HEK293 (cell line): Measurements from ENCODE around the gene NOP56.
"Not testable (repeated sequence)": the region's sequence is repeated elsewhere in the genome, so short reads cannot be mapped to it uniquely, and the experiment has no call there.

ENCODE experiments used
- CTCF ChIA-PET: fragments of 350-600 bp; formaldehyde crosslinking; extraction: SDS; loops from one replicate; lab custom pipeline; 2021; ENCODE audit warnings: antibody characterized with exemption; lab: Yijun Ruan, JAX
- POLR2A ChIA-PET: fragments of 300-600 bp; formaldehyde crosslinking; extraction: SDS; loops from one replicate; lab custom pipeline; 2020; ENCODE audit warnings: antibody characterized with exemption, inconsistent platforms; lab: Yijun Ruan, JAX
- H3K27ac ChIP-seq: fragments of 200-500 bp; sonication (Bioruptor generic); 2 replicates; pipeline ENCODE4 v1.5.1; 2014; ENCODE audit warnings: low read depth, low read length, control low read depth, inconsistent platforms; ENCODE audit errors: extremely low read depth
- H3K36me3 ChIP-seq, 2 experiments: fragments of 200-500 bp in 1 of 2; sonication (Bioruptor generic) in 1 of 2; 1 replicate in 1 of 2; 2 replicates in 1 of 2; pipeline ENCODE4 v1.5.1; 2014 to 2017; ENCODE audit warnings: inconsistent platforms in 2 of 2, low read length in 2 of 2; ENCODE audit not compliant: control insufficient read depth in 2 of 2, insufficient read depth in 1 of 2
- H3K4me1 ChIP-seq: fragments of 200-500 bp; sonication (Bioruptor generic); 2 replicates; pipeline ENCODE4 v1.5.1; 2014; ENCODE audit warnings: mild to moderate bottlenecking, low read length, inconsistent platforms; ENCODE audit not compliant: control insufficient read depth, insufficient read depth
- H3K4me3 ChIP-seq: 2 replicates; pipeline ENCODE4 v1.5.1; 2011; ENCODE audit warnings: low read depth, mild to moderate bottlenecking, control low read depth, low read length, moderate library complexity
- H3K9me3 ChIP-seq: fragments of 200-500 bp; sonication (Bioruptor generic); 2 replicates; pipeline ENCODE4 v1.5.1; 2014; ENCODE audit warnings: low read depth, low read length, inconsistent platforms; ENCODE audit not compliant: control insufficient read depth, insufficient read depth
- KLF17 ChIP-seq: fragments of 450-650 bp; formaldehyde crosslinking; IDR thresholded peaks from 2 replicates; pipeline ENCODE4 v1.5.1; 2016; ENCODE audit warnings: missing biosample characterization, missing genetic modification characterization
- YY2 ChIP-seq: fragments of 450-650 bp; formaldehyde crosslinking; IDR thresholded peaks from 2 replicates; pipeline ENCODE4 v1.5.1; 2016; ENCODE audit warnings: missing biosample characterization, missing genetic modification characterization
- ZBTB48 ChIP-seq: fragments of 450-650 bp; formaldehyde crosslinking; IDR thresholded peaks from 2 replicates; pipeline ENCODE4 v1.5.1; 2016; ENCODE audit warnings: missing biosample characterization, missing genetic modification characterization
- ZNF24 ChIP-seq: fragments of 450-650 bp; formaldehyde crosslinking; IDR thresholded peaks from 2 replicates; pipeline ENCODE4 v1.5.1; 2016; ENCODE audit warnings: missing biosample characterization, missing genetic modification characterization
- ZNF366 ChIP-seq: fragments of 450-650 bp; formaldehyde crosslinking; conservative IDR thresholded peaks from 2 replicates; pipeline ENCODE4 v1.5.1; 2016; ENCODE audit warnings: missing biosample characterization, missing genetic modification characterization
- ZNF513 ChIP-seq: fragments of 450-650 bp; IDR thresholded peaks from 2 replicates; pipeline ENCODE4 v1.5.1; 2018; ENCODE audit warnings: missing biosample characterization, missing genetic modification characterization
- ZNF670 ChIP-seq: fragments of 450-650 bp; formaldehyde crosslinking; IDR thresholded peaks from 2 replicates; pipeline ENCODE4 v1.5.1; 2016; ENCODE audit warnings: missing biosample characterization, missing genetic modification characterization, low read depth
- ZNF792 ChIP-seq: fragments of 450-650 bp; formaldehyde crosslinking; IDR thresholded peaks from 2 replicates; pipeline ENCODE4 v1.5.1; 2016; ENCODE audit warnings: missing biosample characterization, missing genetic modification characterization
- ZSCAN16 ChIP-seq: fragments of 450-650 bp; formaldehyde crosslinking; IDR thresholded peaks from 2 replicates; pipeline ENCODE4 v1.5.1; 2016; ENCODE audit warnings: missing biosample characterization, missing genetic modification characterization
- TF ChIP-seq, protein P1 (sequence below): fragments of 450-650 bp; formaldehyde crosslinking; IDR thresholded peaks from 2 replicates; pipeline ENCODE4 v1.5.1; 2017; ENCODE audit warnings: missing biosample characterization, missing genetic modification characterization
- TF ChIP-seq, protein P2 (sequence below): fragments of 450-650 bp; formaldehyde crosslinking; IDR thresholded peaks from 2 replicates; pipeline ENCODE4 v1.5.1; 2017; ENCODE audit warnings: missing biosample characterization, missing genetic modification characterization
- TF ChIP-seq, protein P3 (sequence below): fragments of 450-650 bp; formaldehyde crosslinking; IDR thresholded peaks from 2 replicates; pipeline ENCODE4 v1.5.1; 2016; ENCODE audit warnings: missing biosample characterization, missing genetic modification characterization

The NOP56 gene

GRCh38 chr20:2680046-2680445 is 27.6 kb downstream of the NOP56 start (continued):
- TF ChIP-seq, protein P1, sequence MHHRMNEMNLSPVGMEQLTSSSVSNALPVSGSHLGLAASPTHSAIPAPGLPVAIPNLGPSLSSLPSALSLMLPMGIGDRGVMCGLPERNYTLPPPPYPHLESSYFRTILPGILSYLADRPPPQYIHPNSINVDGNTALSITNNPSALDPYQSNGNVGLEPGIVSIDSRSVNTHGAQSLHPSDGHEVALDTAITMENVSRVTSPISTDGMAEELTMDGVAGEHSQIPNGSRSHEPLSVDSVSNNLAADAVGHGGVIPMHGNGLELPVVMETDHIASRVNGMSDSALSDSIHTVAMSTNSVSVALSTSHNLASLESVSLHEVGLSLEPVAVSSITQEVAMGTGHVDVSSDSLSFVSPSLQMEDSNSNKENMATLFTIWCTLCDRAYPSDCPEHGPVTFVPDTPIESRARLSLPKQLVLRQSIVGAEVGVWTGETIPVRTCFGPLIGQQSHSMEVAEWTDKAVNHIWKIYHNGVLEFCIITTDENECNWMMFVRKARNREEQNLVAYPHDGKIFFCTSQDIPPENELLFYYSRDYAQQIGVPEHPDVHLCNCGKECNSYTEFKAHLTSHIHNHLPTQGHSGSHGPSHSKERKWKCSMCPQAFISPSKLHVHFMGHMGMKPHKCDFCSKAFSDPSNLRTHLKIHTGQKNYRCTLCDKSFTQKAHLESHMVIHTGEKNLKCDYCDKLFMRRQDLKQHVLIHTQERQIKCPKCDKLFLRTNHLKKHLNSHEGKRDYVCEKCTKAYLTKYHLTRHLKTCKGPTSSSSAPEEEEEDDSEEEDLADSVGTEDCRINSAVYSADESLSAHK (tag by site-specific recombination): no peak
- TF ChIP-seq YY2 (tag by site-specific recombination): no peak
- no peak for TF ChIP-seq ZNF24 (tag by site-specific recombination)
- TF ChIP-seq, all 188 proteins: peak for 0

DNA sequence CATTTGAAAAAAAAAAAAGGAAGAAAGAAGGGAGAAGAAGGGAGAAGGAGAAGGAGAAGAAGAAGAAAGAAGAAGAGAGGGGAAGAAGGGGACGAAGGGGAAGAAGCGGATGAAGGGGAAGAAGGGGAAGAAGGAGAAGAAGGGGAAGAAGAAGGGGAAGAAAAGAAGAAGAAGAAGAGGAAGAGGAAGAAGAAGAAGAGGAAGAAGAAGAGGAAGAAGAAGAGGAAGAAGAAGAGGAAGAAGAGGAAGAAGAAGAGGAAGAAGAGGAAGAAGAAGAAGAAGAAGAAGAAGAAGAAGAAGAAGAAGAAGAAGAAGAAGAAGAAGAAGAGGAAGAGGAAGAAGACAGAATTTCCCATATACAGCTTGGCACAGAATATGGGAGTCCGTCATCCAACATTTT is 29.6 kb downstream of the NOP56 start:
- H3K9me3 ChIP-seq, POLR2A ChIA-PET, CTCF ChIA-PET, H3K27ac ChIP-seq, H3K4me1 ChIP-seq, H3K4me3 ChIP-seq, H3K36me3 ChIP-seq: not testable (repeated sequence)
- peak; percentile 94 for TF ChIP-seq ZNF513 (tag by site-specific recombination)
- TF ChIP-seq ZNF366 (tag by site-specific recombination): peak; percentile 40; the same call in 1 of the 2 replicates

DNA sequence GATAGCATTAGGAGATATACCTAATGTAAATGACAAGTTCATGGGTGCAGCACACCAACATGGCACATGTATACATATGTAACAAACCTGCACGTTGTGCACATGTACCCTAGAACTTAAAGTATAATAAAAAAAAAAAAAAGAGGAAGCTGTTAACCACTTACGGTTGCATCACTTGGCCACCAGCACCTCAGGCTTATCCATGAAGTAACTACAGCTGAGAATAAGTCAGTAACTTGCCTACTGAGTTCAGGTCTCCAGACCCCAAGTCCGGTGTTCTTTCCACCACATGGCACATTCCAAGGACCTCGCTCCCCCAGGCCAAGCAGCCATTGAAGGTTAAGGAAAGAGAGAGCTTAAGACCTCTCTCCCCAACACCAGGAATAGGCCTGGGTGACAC is 32.4 kb downstream of the NOP56 start:
- not testable (repeated sequence) for H3K4me1 ChIP-seq, H3K36me3 ChIP-seq, H3K9me3 ChIP-seq, H3K27ac ChIP-seq, H3K4me3 ChIP-seq
- ChIA-PET POLR2A (interaction anchor here (1.1 kb wide), 1 partner anchor 21 kb away, joined by 3 read pairs; the partner anchor contains the start of gene IDH3B), CTCF (interaction anchor here (0.5 to 1.9 kb wide), 9 partner anchors 10 to 304 kb away, joined by 3 to 8 read pairs (median 3); partner anchors contain the start of gene TGM6)

GRCh38 chr20:2687514-2687913 is 35.1 kb downstream of the NOP56 start:
- H3K27ac ChIP-seq: no peak overlapping the region
- H3K36me3 ChIP-seq: peaks cover 0 to 4% of the 10 kb centered on the region in 2 experiments; a peak in 1 of 3 replicates
- CTCF ChIA-PET: interaction anchor here (0.6 to 5.9 kb wide), 17 partner anchors 10 to 480 kb away, joined by 3 to 48 read pairs (median 4); no protein-coding TSS in a partner anchor
- 0 out of 2 replicates have a peak, but pooled peaks cover 2% of the 10 kb centered on the region for H3K4me1 ChIP-seq
- H3K9me3 ChIP-seq: no peaks in the 10 kb centered on the region
- POLR2A ChIA-PET: interaction anchor here (0.7 kb wide), 3 partner anchors 15 to 71 kb away, joined by 4 to 6 read pairs (median 4); no protein-coding TSS in a partner anchor
- no peak for TF ChIP-seq ZNF670 (tag by site-specific recombination)
- TF ChIP-seq ZSCAN16: no peak
- TF ChIP-seq ZNF792 (tag by site-specific recombination): no peak
- no peak for TF ChIP-seq ZBTB48 (tag by site-specific recombination)
- no peak overlapping the region for H3K4me3 ChIP-seq

DNA sequence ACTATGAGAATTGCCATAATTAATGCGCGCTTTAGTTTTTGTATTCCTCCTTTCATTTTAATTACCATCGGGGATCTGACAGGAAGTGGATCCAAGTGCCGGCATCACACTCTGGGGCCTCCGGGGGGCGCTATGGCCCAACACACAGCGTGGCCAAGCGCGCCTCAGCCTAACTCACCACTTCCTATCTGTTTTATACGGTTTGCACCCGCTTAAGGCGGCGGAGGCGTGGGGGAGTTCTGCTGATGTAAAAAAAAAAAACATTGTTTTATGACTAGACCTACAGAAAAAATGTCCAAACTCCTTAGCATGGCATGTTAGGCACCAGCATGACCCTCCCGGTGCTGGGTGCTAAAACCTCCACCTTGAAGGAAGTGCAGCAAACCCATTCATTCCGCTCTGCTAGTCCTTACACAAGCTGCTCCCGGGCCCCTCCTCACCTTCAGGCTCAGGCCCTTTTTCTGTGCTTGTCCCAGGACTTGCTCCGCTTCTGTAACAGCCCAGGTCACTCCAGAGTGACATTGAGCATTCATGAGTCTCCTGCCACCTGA is 35.7 kb downstream of the NOP56 start:
- no peaks in the 10 kb centered on the region for H3K9me3 ChIP-seq
- H3K27ac ChIP-seq: peak overlapping the region; percentile 22; the same call in 1 of the 2 replicates
- ChIA-PET POLR2A (interaction anchor here (0.7 to 1.2 kb wide), 3 partner anchors 35 to 217 kb away, joined by 3 to 5 read pairs (median 3); partner anchors contain the start of gene NOP56), CTCF (interaction anchor here (0.6 to 5.9 kb wide), 29 partner anchors 9 to 1397 kb away, joined by 3 to 48 read pairs (median 4); partner anchors contain the start of gene C20orf141)
- 0 out of 2 replicates have a peak, but pooled peaks cover 2% of the 10 kb centered on the region for H3K4me1 ChIP-seq
- H3K4me3 ChIP-seq: no peak overlapping the region
- H3K36me3 ChIP-seq: peaks cover 0 to 4% of the 10 kb centered on the region in 2 experiments; a peak in 1 of 3 replicates
- 0 out of 2 replicates have a peak, but pooled peaks have one; percentile 22 for TF ChIP-seq KLF17
- TF ChIP-seq, protein P2, sequence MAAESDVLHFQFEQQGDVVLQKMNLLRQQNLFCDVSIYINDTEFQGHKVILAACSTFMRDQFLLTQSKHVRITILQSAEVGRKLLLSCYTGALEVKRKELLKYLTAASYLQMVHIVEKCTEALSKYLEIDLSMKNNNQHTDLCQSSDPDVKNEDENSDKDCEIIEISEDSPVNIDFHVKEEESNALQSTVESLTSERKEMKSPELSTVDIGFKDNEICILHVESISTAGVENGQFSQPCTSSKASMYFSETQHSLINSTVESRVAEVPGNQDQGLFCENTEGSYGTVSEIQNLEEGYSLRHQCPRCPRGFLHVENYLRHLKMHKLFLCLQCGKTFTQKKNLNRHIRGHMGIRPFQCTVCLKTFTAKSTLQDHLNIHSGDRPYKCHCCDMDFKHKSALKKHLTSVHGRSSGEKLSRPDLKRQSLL (tag by site-specific recombination): no peak
- TF ChIP-seq, protein P3, sequence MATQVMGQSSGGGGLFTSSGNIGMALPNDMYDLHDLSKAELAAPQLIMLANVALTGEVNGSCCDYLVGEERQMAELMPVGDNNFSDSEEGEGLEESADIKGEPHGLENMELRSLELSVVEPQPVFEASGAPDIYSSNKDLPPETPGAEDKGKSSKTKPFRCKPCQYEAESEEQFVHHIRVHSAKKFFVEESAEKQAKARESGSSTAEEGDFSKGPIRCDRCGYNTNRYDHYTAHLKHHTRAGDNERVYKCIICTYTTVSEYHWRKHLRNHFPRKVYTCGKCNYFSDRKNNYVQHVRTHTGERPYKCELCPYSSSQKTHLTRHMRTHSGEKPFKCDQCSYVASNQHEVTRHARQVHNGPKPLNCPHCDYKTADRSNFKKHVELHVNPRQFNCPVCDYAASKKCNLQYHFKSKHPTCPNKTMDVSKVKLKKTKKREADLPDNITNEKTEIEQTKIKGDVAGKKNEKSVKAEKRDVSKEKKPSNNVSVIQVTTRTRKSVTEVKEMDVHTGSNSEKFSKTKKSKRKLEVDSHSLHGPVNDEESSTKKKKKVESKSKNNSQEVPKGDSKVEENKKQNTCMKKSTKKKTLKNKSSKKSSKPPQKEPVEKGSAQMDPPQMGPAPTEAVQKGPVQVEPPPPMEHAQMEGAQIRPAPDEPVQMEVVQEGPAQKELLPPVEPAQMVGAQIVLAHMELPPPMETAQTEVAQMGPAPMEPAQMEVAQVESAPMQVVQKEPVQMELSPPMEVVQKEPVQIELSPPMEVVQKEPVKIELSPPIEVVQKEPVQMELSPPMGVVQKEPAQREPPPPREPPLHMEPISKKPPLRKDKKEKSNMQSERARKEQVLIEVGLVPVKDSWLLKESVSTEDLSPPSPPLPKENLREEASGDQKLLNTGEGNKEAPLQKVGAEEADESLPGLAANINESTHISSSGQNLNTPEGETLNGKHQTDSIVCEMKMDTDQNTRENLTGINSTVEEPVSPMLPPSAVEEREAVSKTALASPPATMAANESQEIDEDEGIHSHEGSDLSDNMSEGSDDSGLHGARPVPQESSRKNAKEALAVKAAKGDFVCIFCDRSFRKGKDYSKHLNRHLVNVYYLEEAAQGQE (tag by site-specific recombination): no peak
